ENCODE measurements around the gene RUNX2. TPM values are rescaled to one million over a fixed set of nuclear protein-coding genes. Genes with fewer than 3 reads are reported as not detected.

Gene RUNX2
- total and polyA plus RNA-seq, 2 of the 8 experiments (the other 6 are each of a cell fraction or from before 2014, with no cell fraction given), result 0.26 to 1.2 TPM

DNA sequence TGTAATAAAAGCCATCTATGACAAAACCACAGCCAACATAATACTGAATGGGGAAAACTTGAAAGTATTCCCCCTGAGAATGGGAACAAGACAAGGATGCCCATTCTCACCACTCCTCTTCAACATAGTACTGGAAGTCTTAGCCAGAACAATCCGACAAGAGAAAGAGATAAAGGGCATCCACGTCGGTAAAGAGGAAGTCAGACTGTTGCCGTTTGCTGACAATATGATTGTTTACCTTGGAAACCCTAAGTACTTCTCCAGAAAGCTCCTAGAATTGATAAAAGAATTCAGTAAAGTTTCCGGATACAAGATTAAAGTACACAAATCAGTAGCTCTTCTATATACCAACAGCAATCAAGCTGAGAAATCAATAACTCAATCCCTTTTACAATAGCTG, 14.0 kb upstream of the RUNX2 start (continued):
- TF ChIP-seq, protein P1, sequence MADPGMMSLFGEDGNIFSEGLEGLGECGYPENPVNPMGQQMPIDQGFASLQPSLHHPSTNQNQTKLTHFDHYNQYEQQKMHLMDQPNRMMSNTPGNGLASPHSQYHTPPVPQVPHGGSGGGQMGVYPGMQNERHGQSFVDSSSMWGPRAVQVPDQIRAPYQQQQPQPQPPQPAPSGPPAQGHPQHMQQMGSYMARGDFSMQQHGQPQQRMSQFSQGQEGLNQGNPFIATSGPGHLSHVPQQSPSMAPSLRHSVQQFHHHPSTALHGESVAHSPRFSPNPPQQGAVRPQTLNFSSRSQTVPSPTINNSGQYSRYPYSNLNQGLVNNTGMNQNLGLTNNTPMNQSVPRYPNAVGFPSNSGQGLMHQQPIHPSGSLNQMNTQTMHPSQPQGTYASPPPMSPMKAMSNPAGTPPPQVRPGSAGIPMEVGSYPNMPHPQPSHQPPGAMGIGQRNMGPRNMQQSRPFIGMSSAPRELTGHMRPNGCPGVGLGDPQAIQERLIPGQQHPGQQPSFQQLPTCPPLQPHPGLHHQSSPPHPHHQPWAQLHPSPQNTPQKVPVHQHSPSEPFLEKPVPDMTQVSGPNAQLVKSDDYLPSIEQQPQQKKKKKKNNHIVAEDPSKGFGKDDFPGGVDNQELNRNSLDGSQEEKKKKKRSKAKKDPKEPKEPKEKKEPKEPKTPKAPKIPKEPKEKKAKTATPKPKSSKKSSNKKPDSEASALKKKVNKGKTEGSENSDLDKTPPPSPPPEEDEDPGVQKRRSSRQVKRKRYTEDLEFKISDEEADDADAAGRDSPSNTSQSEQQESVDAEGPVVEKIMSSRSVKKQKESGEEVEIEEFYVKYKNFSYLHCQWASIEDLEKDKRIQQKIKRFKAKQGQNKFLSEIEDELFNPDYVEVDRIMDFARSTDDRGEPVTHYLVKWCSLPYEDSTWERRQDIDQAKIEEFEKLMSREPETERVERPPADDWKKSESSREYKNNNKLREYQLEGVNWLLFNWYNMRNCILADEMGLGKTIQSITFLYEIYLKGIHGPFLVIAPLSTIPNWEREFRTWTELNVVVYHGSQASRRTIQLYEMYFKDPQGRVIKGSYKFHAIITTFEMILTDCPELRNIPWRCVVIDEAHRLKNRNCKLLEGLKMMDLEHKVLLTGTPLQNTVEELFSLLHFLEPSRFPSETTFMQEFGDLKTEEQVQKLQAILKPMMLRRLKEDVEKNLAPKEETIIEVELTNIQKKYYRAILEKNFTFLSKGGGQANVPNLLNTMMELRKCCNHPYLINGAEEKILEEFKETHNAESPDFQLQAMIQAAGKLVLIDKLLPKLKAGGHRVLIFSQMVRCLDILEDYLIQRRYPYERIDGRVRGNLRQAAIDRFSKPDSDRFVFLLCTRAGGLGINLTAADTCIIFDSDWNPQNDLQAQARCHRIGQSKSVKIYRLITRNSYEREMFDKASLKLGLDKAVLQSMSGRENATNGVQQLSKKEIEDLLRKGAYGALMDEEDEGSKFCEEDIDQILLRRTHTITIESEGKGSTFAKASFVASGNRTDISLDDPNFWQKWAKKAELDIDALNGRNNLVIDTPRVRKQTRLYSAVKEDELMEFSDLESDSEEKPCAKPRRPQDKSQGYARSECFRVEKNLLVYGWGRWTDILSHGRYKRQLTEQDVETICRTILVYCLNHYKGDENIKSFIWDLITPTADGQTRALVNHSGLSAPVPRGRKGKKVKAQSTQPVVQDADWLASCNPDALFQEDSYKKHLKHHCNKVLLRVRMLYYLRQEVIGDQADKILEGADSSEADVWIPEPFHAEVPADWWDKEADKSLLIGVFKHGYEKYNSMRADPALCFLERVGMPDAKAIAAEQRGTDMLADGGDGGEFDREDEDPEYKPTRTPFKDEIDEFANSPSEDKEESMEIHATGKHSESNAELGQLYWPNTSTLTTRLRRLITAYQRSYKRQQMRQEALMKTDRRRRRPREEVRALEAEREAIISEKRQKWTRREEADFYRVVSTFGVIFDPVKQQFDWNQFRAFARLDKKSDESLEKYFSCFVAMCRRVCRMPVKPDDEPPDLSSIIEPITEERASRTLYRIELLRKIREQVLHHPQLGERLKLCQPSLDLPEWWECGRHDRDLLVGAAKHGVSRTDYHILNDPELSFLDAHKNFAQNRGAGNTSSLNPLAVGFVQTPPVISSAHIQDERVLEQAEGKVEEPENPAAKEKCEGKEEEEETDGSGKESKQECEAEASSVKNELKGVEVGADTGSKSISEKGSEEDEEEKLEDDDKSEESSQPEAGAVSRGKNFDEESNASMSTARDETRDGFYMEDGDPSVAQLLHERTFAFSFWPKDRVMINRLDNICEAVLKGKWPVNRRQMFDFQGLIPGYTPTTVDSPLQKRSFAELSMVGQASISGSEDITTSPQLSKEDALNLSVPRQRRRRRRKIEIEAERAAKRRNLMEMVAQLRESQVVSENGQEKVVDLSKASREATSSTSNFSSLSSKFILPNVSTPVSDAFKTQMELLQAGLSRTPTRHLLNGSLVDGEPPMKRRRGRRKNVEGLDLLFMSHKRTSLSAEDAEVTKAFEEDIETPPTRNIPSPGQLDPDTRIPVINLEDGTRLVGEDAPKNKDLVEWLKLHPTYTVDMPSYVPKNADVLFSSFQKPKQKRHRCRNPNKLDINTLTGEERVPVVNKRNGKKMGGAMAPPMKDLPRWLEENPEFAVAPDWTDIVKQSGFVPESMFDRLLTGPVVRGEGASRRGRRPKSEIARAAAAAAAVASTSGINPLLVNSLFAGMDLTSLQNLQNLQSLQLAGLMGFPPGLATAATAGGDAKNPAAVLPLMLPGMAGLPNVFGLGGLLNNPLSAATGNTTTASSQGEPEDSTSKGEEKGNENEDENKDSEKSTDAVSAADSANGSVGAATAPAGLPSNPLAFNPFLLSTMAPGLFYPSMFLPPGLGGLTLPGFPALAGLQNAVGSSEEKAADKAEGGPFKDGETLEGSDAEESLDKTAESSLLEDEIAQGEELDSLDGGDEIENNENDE (IDR thresholded peaks at IDR 0.05; ENCODE audit: insufficient replicate concordance, low read length), result no peak
- TF ChIP-seq KDM5A (IDR thresholded peaks at IDR 0.05; ENCODE audit: low read length) (no peak), EZH2 (IDR thresholded peaks at IDR 0.05; ENCODE audit: low read depth, low read length, severe bottlenecking) (no peak), EGR1 (IDR thresholded peaks at IDR 0.05; ENCODE audit: borderline replicate concordance, low read depth, low read length) (no peak), JUND (IDR thresholded peaks at IDR 0.05; ENCODE audit: low read length) (no peak)

Data from H1 (cell line).